HG03095 (cell line): Measurements from ENCODE around the gene NOL4L.
"Not testable (repeated sequence)": the region's sequence is repeated elsewhere in the genome, so short reads cannot be mapped to it uniquely, and the experiment has no call there.

Experiments
- ATAC-seq: cut with Tn5 transposase; IDR thresholded peaks from one replicate; pipeline ENCODE4 v1.9.1; 2021; ENCODE audit warnings: moderate library complexity; ENCODE audit not compliant: unreplicated experiment

Gene NOL4L

DNA sequence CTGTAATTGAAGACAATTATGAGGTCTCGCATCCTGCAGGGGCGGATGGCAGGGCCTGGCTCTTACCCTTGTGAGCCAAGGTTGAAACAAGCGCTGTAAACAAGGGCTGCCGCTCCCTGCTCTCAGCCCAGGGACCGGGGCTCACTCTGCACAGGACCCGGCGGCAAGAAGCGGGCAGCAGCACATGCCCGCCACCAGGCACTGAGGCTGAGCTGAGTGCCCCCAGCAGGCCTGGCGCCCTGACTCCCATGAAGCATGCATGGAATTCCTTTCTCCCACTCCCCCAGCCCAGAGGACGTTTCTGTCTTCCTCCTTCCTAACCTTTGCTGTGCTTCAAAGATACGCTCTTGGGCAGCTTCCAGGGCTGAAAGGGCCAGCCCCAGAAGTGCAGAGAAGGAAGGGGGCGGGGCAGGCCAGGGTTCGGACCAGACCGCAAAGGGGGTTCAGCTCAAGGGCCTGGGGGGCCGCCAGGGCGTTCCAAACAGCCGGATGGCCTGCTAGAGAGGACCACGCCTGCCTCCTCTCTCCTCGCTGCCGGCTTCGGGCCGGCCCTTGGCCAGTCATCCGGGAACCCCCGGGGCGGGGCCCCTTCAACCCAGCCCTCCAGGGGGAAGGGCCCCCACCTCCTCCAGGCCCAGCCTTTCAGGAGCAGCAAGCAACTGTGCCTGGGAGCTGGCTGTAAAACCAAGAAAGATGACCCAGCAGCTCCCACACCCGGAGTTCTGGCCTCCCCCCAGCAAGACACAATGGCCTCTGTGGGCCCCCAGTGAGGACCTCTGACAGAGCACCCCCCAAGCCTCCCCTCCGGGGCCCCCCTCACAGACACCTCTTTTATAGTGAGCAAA lies 109.9 kb downstream of the NOL4L start:
- ATAC-seq, result no peak

- no peak for ATAC-seq
Measured at GRCh38 chr20:32474717-32474966, 110.5 kb downstream of the NOL4L start.

- no peak for ATAC-seq
Measured at GRCh38 chr20:32474009-32474716, 111.0 kb downstream of the NOL4L start.

- ATAC-seq, result no peak
Measured at GRCh38 chr20:32473231-32474008, 111.7 kb downstream of the NOL4L start.

DNA sequence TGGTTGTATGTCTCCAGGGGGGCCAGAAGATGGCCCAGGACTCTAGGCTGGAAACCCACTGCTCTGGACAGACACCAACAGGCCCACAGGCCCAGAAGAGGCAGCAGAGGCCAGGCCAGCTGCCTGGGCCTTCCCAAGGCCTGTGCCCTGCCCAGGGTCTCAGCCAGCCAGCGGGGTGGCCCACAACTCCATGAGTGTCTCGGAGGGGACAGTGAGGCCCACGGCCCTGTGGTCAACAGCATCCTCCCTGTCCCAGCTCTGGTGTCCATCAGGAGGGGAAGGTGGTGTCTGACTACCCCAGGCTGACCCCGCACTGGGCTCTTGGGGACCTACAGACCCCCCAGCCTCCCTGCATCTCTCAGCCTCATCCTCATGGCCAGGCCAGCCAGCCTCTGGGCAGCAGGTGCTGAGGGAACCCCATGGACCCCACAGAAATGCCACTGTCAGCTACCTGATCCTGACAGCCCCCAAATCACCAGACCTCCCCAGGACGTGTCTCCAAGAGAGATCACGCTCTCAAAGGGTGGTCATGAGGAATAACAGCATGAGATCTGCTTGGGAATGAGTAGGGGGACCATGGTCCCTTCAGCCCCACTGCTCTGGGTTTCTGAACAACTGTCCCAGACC lies 112.4 kb downstream of the NOL4L start:
- no peak for ATAC-seq

DNA sequence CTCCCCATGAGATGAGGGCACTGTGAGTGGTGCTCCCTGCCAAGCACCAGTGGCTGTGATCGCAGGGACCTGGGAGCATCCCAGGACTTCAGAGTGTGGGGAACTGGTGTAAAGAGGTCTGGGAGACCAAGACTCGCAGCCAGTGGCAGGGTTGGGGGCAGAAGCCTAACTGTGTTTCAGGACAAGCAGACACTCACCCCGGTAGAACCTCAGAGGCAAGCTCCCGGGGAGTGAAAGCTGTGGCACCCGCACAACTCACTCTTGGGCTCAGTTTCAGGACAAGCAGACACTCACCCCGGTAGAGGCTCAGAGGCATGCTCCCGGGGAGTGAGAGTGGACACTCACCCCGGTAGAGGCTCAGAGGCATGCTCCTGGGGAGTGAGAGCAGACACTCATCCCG lies 114.2 kb downstream of the NOL4L start:
- no peak for ATAC-seq

GRCh38 chr20:32470025-32470861 lies 114.9 kb downstream of the NOL4L start:
- ATAC-seq, result no peak

DNA sequence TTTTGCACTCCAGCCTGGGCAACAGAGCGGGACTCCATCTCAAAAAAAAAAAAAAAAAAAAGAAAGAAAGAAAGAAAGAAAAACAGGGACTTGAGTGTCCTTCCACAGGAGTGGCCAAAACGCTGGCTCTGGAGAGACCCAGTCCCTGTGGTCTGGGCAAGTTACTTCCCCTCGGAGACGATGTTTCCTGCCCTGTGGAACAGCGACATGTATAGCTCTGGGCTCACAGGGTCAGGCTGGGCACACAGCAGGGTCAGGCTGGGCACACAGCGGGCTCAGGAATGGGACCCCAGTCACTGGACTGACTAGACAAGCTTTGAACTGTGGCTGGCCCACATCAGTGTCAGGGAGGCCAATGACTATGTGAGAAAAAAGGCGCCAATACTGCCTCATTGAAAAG lies 116.3 kb downstream of the NOL4L start:
- no peak for ATAC-seq

DNA sequence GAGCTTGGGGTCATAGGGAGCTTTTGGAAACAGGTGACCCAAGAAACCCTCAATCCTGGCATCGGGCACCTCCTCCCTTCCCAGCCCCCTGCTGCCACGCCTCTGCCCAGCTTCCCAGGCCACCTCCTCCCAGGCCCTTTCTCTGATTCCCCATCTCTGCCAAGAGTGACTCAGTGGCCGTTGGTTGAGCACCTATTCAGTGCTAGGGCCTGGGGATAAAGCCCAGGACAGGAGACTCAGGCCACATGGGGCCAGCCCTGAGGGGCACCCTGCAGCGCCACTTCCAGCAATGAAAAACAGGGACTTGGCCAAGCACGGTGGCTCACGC lies 116.9 kb downstream of the NOL4L start:
- ATAC-seq, result no peak

DNA sequence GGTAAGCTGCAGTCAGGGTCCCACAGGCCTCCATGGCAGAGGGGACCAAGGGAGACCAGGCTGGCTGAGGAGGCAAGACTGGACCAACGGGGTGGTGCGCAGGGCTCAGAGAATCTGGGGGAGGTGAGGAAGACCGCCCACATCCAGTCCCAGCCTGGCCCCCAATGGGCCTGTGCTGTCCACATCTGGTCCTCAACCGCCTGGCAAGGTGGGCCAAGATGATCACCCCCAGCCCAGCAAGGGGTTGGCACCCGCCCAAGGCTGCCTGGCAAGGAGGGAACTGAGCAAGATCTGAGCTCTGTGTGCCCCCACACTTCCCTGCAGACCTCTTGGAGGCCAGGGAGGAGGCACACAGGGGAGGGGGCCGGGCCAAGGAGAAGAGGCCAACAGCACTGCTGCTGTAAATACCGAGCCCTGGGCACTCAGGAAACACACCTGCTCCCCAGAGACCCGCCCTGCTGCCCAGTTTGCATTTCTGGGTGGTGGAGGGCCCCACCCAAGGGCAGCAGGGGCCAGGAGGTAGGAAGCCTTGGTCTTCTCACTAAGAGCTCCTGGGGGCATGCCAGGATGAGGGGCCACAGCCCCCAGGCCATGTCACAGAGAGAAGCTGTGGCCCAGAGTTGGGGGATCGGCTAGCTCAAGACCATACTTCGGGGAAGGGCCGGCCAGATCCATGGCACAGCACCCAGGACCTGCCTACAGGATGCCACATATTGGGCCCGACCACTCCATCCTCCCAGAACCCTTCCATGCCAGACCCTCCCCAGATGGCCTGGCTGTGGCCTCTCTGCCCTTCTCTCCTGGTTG lies 117.4 kb downstream of the NOL4L start:
- ATAC-seq, result no peak

DNA sequence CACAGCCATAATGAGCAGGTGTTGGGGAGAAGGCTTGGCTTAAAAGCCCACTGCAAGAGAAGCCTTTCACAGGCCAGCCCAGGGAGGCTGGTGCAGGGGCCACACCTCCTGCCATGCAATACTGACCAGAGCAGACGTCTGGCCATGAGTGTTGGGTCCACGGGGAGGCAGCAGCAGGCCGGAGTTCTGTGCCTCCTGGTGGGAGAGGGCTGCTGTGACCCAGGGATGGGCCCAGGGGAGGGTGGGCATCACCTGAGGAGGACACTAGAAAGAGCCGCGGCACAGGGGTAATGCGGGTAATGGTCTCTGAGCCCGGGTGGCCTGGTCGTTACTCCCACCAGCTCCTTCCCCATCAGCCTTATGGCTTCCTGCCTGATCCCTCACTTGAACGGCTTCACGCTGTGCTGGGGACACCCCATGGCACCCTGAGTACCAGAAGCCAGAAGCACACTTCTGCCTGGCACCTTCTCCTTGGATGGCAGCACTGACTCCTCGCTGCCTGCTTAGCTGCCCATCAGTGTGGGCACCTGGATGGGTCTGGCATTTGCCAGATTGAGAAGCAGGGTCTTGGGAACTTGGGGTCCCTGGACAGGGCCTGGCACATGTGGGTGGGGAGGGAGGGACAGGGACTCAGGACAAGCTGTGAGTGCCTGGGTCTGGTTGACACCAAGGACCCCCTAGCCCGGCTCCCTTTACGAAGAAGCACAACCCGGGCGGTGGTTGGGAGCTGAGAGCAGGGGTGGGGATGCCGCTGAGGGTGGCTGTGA lies 118.2 kb downstream of the NOL4L start:
- no peak for ATAC-seq

GRCh38 chr20:32465901-32466675 lies 119.0 kb downstream of the NOL4L start:
- not testable (repeated sequence) for ATAC-seq

GRCh38 chr20:32465092-32465900 lies 119.8 kb downstream of the NOL4L start:
- no peak for ATAC-seq

GRCh38 chr20:32464401-32465091 lies 120.6 kb downstream of the NOL4L start:
- no peak for ATAC-seq

GRCh38 chr20:32463642-32464400 lies 121.3 kb downstream of the NOL4L start:
- no peak for ATAC-seq
